ENCODE results near the gene PPEF2. TPM values are rescaled to one million over a fixed set of nuclear protein-coding genes. Genes with fewer than 3 reads are reported as not detected.
A peak's percentile ranks its signal among the peaks of the same experiment; 100 is the strongest.
"Not testable (repeated sequence)": the region's sequence is repeated elsewhere in the genome, so short reads cannot be mapped to it uniquely, and the experiment has no call there.

The PPEF2 gene
- polyA plus RNA-seq, 1 donor = 0.06 TPM

DNA sequence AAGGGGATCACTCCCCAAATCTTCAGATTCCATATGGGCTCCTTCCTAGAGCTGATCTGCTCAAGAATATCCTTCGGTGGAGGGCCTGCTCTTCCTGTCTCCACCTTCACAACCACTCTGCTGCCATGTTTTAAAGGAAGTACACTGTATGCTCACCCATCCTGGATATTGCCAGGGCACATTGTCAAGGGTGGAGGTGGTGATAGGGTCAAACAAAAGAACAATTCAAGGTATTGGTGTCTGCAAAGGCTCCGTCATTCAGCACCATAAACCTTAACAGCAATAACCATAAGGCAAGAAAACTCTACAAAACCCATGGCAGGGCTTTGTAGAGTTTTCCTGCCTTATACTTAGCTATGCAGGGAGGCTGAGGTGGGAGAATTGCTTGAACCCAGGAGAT is 19.7 kb upstream of the PPEF2 start:
- H3K9me3 ChIP-seq (ENCODE audit: control insufficient read depth, low read depth, low read length) = no peaks in the 10 kb centered on the region
- H3K36me3 ChIP-seq (ENCODE audit: control insufficient read depth, insufficient read depth, low read length) = peaks cover 38% of the 10 kb centered on the region
- DNase-seq = no peak
- no CpG with 5 or more reads among the region's 2 CpGs for WGBS (ENCODE audit: insufficient coverage, low lambda C conversion rate)
- no peaks in the 10 kb centered on the region for H3K27me3 ChIP-seq (ENCODE audit: control insufficient read depth, insufficient read depth, low read length)
- H3K27ac ChIP-seq (ENCODE audit: low read length) = no peak overlapping the region
- no peak overlapping the region for H3K4me3 ChIP-seq (ENCODE audit: low read length)
- H3K4me1 ChIP-seq (ENCODE audit: control insufficient read depth, insufficient read depth, low read length) = peaks cover 8% of the 10 kb centered on the region

DNA sequence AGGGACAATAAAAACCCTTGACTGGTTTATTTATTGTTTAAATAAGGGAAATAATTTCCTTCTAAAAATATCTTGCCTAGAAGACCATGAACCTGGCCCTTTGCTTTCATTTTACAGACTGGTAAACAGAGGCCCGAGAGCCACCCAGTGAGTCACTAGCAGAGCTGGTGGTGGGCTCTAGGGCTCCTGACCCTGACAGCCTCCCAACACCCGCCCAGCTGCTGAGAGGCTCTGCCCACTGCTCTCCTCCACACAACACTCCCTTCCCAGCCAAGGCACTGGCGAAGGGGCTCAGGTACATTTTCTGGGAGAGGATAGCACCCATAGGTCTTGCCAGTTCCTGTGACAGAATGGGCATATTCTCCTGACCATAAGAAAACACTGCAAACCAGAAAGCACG is 18.1 kb upstream of the PPEF2 start:
- Histone ChIP-seq H3K27me3 (ENCODE audit: control insufficient read depth, insufficient read depth, low read length) (no peaks in the 10 kb centered on the region), H3K27ac (ENCODE audit: low read length) (peak overlapping the region; percentile 73), H3K4me1 (ENCODE audit: control insufficient read depth, insufficient read depth, low read length) (peaks cover 8% of the 10 kb centered on the region), H3K9me3 (ENCODE audit: control insufficient read depth, low read depth, low read length) (no peaks in the 10 kb centered on the region), H3K4me3 (ENCODE audit: low read length) (no peak overlapping the region), H3K36me3 (ENCODE audit: control insufficient read depth, insufficient read depth, low read length) (peaks cover 35% of the 10 kb centered on the region)
- WGBS (ENCODE audit: insufficient coverage, low lambda C conversion rate) = no CpG with 5 or more reads among the region's 4 CpGs
- DNase-seq = no peak

GRCh38 chr4:75919920-75920319 is 17.7 kb upstream of the PPEF2 start:
- no peak overlapping the region for H3K4me3 ChIP-seq (ENCODE audit: low read length)
- H3K4me1 ChIP-seq (ENCODE audit: control insufficient read depth, insufficient read depth, low read length) = peaks cover 8% of the 10 kb centered on the region
- H3K27ac ChIP-seq (ENCODE audit: low read length) = no peak overlapping the region
- peak; percentile 18 to 54 for DNase-seq
- H3K27me3 ChIP-seq (ENCODE audit: control insufficient read depth, insufficient read depth, low read length) = no peaks in the 10 kb centered on the region
- no peaks in the 10 kb centered on the region for H3K9me3 ChIP-seq (ENCODE audit: control insufficient read depth, low read depth, low read length)
- WGBS (ENCODE audit: insufficient coverage, low lambda C conversion rate) = no CpG with 5 or more reads among the region's 3 CpGs
- peaks cover 34% of the 10 kb centered on the region for H3K36me3 ChIP-seq (ENCODE audit: control insufficient read depth, insufficient read depth, low read length)

- peak; percentile 36 to 63 for DNase-seq
- H3K27ac ChIP-seq (ENCODE audit: low read length) = no peak overlapping the region
- H3K9me3 ChIP-seq (ENCODE audit: control insufficient read depth, low read depth, low read length) = no peaks in the 10 kb centered on the region
- no CpG with 5 or more reads among the region's 1 CpG for whole genome bisulfite sequencing (ENCODE audit: insufficient coverage, low lambda C conversion rate)
- H3K4me3 ChIP-seq (ENCODE audit: low read length) = no peak overlapping the region
- H3K36me3 ChIP-seq (ENCODE audit: control insufficient read depth, insufficient read depth, low read length) = peaks cover 13% of the 10 kb centered on the region
- peaks cover 8% of the 10 kb centered on the region for H3K4me1 ChIP-seq (ENCODE audit: control insufficient read depth, insufficient read depth, low read length)
- H3K27me3 ChIP-seq (ENCODE audit: control insufficient read depth, insufficient read depth, low read length) = no peaks in the 10 kb centered on the region
Observed at GRCh38 chr4:75916091-75916661, 13.9 kb upstream of the PPEF2 start.

DNA sequence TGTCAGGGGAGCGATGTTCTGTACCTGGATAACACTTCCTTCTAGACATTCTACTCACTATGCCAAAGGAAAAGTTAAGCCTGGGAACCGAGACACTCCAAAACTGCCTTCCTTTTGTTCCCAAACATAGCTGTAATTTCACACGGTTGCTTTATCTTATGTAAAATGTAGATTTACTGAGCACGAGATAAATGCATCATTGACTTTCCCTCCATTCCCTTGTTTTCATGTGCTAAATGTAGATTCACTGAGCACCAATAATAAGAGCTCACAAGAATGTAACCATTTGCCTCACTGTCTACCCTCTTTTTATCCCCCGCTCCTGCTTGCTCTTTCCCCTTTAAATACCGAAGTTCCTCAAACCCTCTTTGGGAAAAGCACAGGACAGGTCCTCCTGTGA is 10.7 kb upstream of the PPEF2 start:
- Histone ChIP-seq H3K9me3 (ENCODE audit: control insufficient read depth, low read depth, low read length) (peaks cover 3% of the 10 kb centered on the region), H3K36me3 (ENCODE audit: control insufficient read depth, insufficient read depth, low read length) (peaks cover 2% of the 10 kb centered on the region), H3K4me3 (ENCODE audit: low read length) (no peak overlapping the region), H3K27me3 (ENCODE audit: control insufficient read depth, insufficient read depth, low read length) (no peaks in the 10 kb centered on the region), H3K4me1 (ENCODE audit: control insufficient read depth, insufficient read depth, low read length) (no peaks in the 10 kb centered on the region), H3K27ac (ENCODE audit: low read length) (no peak overlapping the region)
- WGBS (ENCODE audit: insufficient coverage, low lambda C conversion rate) = 93% methylated on average over 2 of the region's 6 CpGs
- no peak for DNase-seq

GRCh38 chr4:75910831-75911230 is 8.6 kb upstream of the PPEF2 start:
- H3K27me3 ChIP-seq (ENCODE audit: control insufficient read depth, insufficient read depth, low read length); H3K27ac ChIP-seq (ENCODE audit: low read length); H3K36me3 ChIP-seq (ENCODE audit: control insufficient read depth, insufficient read depth, low read length); H3K9me3 ChIP-seq (ENCODE audit: control insufficient read depth, low read depth, low read length); H3K4me1 ChIP-seq (ENCODE audit: control insufficient read depth, insufficient read depth, low read length); DNase-seq; H3K4me3 ChIP-seq (ENCODE audit: low read length): not testable (repeated sequence)
- WGBS (ENCODE audit: insufficient coverage, low lambda C conversion rate) = no CpG with 5 or more reads among the region's 6 CpGs

DNA sequence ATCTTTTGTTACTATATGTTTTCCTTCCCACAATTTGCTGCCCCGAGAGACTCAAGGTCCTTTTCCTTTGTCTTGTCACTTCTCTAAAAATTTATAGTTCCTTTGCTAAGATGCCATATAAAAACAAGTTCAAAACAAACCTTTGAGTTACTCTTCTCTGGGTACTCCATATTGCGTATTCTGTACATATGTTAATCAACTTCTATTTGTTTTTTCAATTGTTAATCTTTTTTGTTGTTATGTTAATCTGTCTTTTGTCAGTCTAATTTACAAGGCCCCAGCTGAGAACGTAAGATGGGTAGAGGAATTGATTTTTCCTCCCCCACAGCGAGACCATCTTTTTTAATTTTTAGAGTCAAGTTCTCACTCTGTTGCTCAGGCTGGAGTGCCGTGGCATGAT is 7.2 kb upstream of the PPEF2 start:
- no peaks in the 10 kb centered on the region for H3K27me3 ChIP-seq (ENCODE audit: control insufficient read depth, insufficient read depth, low read length)
- 78% methylated on average over 2 of the region's 5 CpGs for WGBS (ENCODE audit: insufficient coverage, low lambda C conversion rate)
- H3K36me3 ChIP-seq (ENCODE audit: control insufficient read depth, insufficient read depth, low read length) = no peaks in the 10 kb centered on the region
- H3K9me3 ChIP-seq (ENCODE audit: control insufficient read depth, low read depth, low read length) = peaks cover 3% of the 10 kb centered on the region
- no peak overlapping the region for H3K27ac ChIP-seq (ENCODE audit: low read length)
- no peak for DNase-seq
- peaks cover 1% of the 10 kb centered on the region for H3K4me1 ChIP-seq (ENCODE audit: control insufficient read depth, insufficient read depth, low read length)
- no peak overlapping the region for H3K4me3 ChIP-seq (ENCODE audit: low read length)

DNA sequence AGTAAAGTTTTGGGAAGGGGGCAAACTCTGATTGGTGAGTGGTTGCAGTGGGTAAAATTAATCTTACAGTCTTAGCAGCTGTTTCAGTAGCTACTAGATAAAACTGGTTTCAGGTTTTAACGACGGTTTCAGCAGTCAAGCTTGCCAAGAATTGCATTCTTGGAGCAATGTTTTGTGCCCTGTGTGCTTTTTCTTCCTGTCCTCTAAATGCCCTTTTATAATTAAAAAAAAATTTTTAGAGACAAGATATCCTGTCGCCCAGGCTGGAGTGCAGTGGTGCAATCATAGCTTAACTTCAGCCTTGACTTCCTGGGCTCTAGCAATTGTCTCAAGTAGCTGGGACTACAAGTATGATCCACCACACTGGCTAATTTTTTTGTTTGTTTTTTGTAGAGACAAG is 6.3 kb upstream of the PPEF2 start:
- no CpG with 5 or more reads among the region's 3 CpGs for WGBS (ENCODE audit: insufficient coverage, low lambda C conversion rate)
- DNase-seq = no peak
- no peaks in the 10 kb centered on the region for H3K36me3 ChIP-seq (ENCODE audit: control insufficient read depth, insufficient read depth, low read length)

GRCh38 chr4:75907966-75908365 is 5.7 kb upstream of the PPEF2 start:
- no CpG with 5 or more reads among the region's 3 CpGs for WGBS (ENCODE audit: insufficient coverage, low lambda C conversion rate)
- peaks cover 7% of the 10 kb centered on the region for H3K4me1 ChIP-seq (ENCODE audit: control insufficient read depth, insufficient read depth, low read length)
- no peak overlapping the region for H3K27ac ChIP-seq (ENCODE audit: low read length)
- no peak overlapping the region for H3K4me3 ChIP-seq (ENCODE audit: low read length)
- H3K9me3 ChIP-seq (ENCODE audit: control insufficient read depth, low read depth, low read length) = peaks cover 3% of the 10 kb centered on the region
- no peak for DNase-seq
- H3K36me3 ChIP-seq (ENCODE audit: control insufficient read depth, insufficient read depth, low read length) = no peaks in the 10 kb centered on the region
- no peaks in the 10 kb centered on the region for H3K27me3 ChIP-seq (ENCODE audit: control insufficient read depth, insufficient read depth, low read length)

More for the DNA sequence above, 6.3 kb upstream of the PPEF2 start:
- Histone ChIP-seq H3K9me3 (ENCODE audit: control insufficient read depth, low read depth, low read length) (peaks cover 3% of the 10 kb centered on the region), H3K27me3 (ENCODE audit: control insufficient read depth, insufficient read depth, low read length) (no peaks in the 10 kb centered on the region), H3K4me3 (ENCODE audit: low read length) (no peak overlapping the region), H3K4me1 (ENCODE audit: control insufficient read depth, insufficient read depth, low read length) (peaks cover 7% of the 10 kb centered on the region), H3K27ac (ENCODE audit: low read length) (no peak overlapping the region)

DNA sequence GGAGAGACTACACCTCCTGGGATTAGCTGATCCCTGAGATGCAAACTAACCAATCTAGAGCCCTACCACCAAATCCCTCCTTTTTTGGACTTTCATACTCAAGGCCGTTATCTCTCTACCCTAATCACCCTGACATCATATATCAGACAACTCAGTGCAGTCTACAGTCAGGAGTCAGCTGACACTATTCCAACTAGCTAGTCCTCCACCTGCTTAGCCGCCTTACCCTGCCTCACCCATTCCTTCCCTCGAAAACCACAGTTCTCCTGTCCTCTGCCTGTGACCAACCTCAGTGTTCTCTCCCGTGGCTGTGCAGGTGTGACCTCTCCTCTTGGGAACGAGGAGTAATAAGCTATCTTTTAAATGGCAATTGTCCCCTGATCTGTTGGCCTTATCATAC is 1.8 kb upstream of the PPEF2 start:
- 20% methylated on average over 1 of the region's 5 CpGs for WGBS (ENCODE audit: insufficient coverage, low lambda C conversion rate)
- peaks cover 7% of the 10 kb centered on the region for H3K4me1 ChIP-seq (ENCODE audit: control insufficient read depth, insufficient read depth, low read length)
- H3K27ac ChIP-seq (ENCODE audit: low read length) = peak overlapping the region; percentile 52
- peak; percentile 54 to 68 for DNase-seq
- H3K27me3 ChIP-seq (ENCODE audit: control insufficient read depth, insufficient read depth, low read length) = no peaks in the 10 kb centered on the region
- H3K9me3 ChIP-seq (ENCODE audit: control insufficient read depth, low read depth, low read length) = no peaks in the 10 kb centered on the region
- H3K36me3 ChIP-seq (ENCODE audit: control insufficient read depth, insufficient read depth, low read length) = no peaks in the 10 kb centered on the region
- no peak overlapping the region for H3K4me3 ChIP-seq (ENCODE audit: low read length)

GRCh38 chr4:75898536-75898935 is 3.7 kb downstream of the PPEF2 start:
- no peaks in the 10 kb centered on the region for H3K36me3 ChIP-seq (ENCODE audit: control insufficient read depth, insufficient read depth, low read length)
- H3K27me3 ChIP-seq (ENCODE audit: control insufficient read depth, insufficient read depth, low read length) = no peaks in the 10 kb centered on the region
- no peak for DNase-seq
- H3K4me1 ChIP-seq (ENCODE audit: control insufficient read depth, insufficient read depth, low read length) = peaks cover 4% of the 10 kb centered on the region
- no peak overlapping the region for H3K27ac ChIP-seq (ENCODE audit: low read length)
- H3K9me3 ChIP-seq (ENCODE audit: control insufficient read depth, low read depth, low read length) = no peaks in the 10 kb centered on the region
- H3K4me3 ChIP-seq (ENCODE audit: low read length) = no peak overlapping the region
